Fibroblast of pulmonary artery (primary cell): ENCODE data around the gene POLR2B.
A peak's percentile ranks its signal among the peaks of the same experiment; 100 is the strongest.
"Not testable (repeated sequence)": the region's sequence is repeated elsewhere in the genome, so short reads cannot be mapped to it uniquely, and the experiment has no call there.

Source experiments
- DNase-seq: peaks from one replicate; pipeline ENCODE4 v3.0.0-alpha.2; 2010; ENCODE audit warnings: low read depth
- H3K4me3 ChIP-seq: replicated peaks from 2 replicates; pipeline ENCODE4 v1.5.1; 2011; ENCODE audit warnings: low read depth, mild to moderate bottlenecking, control low read depth, low read length, moderate library complexity
- CTCF ChIP-seq: IDR thresholded peaks from 2 replicates; pipeline ENCODE4 v1.5.1; 2011; ENCODE audit warnings: mild to moderate bottlenecking, control low read depth, low read length, inconsistent platforms; ENCODE audit errors: missing control alignments

POLR2B gene

GRCh38 chr4:56978750-56979303 is at the start of gene POLR2B:
POLR2B (plus strand) TSS chr4:56978896; CDS start chr4:56978986, 90 bp downstream.
- no peak for TF ChIP-seq CTCF
- H3K4me3 ChIP-seq = peak within 1 kb of the TSS; percentile 85
- peak; percentile 95 for DNase-seq

- no peak for TF ChIP-seq CTCF
- H3K4me3 ChIP-seq = no peak overlapping the region
Observed at GRCh38 chr4:56930638-56931037, 48.1 kb upstream of the POLR2B start.

GRCh38 chr4:56931924-56932323 is 46.8 kb upstream of the POLR2B start:
- DNase-seq = no peak
- TF ChIP-seq CTCF = no peak
- H3K4me3 ChIP-seq = no peak overlapping the region

More at GRCh38 chr4:56930638-56931037, 48.1 kb upstream of the POLR2B start:
- no peak for DNase-seq

- no peak overlapping the region for H3K4me3 ChIP-seq
- TF ChIP-seq CTCF = no peak
- DNase-seq = peak; percentile 83
Observed at GRCh38 chr4:56937262-56937661, 41.4 kb upstream of the POLR2B start.

- not testable (repeated sequence) for H3K4me3 ChIP-seq, DNase-seq
Observed at GRCh38 chr4:56939826-56940225, 38.9 kb upstream of the POLR2B start.

GRCh38 chr4:56940403-56940802 is 38.3 kb upstream of the POLR2B start:
- no peak for TF ChIP-seq CTCF
- DNase-seq = no peak
- H3K4me3 ChIP-seq = no peak overlapping the region

GRCh38 chr4:56940971-56941370 is 37.7 kb upstream of the POLR2B start:
- no peak for DNase-seq
- no peak for TF ChIP-seq CTCF
- H3K4me3 ChIP-seq = no peak overlapping the region
